IMR-90 (cell line): Measurements from ENCODE around the gene PDIA2.

ENCODE experiments used
- BHLHE40 ChIP-seq: fragments of 150-350 bp; IDR thresholded peaks from 2 replicates; pipeline ENCODE4 v1.6.1; 2016; ENCODE audit warnings: mild to moderate bottlenecking, low read depth, low read length
- CTCF ChIP-seq: conservative IDR thresholded peaks from 2 replicates; pipeline ENCODE4 v1.5.1; 2012; ENCODE audit warnings: mild to moderate bottlenecking, low read depth, low read length, improper control_type of control experiment
- MAFK ChIP-seq: IDR thresholded peaks from 2 replicates; pipeline ENCODE4 v1.6.1; 2012; ENCODE audit warnings: low read depth, low read length, improper control_type of control experiment
- MAZ ChIP-seq: IDR thresholded peaks from 2 replicates; pipeline ENCODE4 v1.6.1; 2012; ENCODE audit warnings: low read depth, mild to moderate bottlenecking, low read length, improper control_type of control experiment, moderate library complexity, borderline replicate concordance
- POLR2A ChIP-seq: IDR thresholded peaks from 2 replicates; pipeline ENCODE4 v1.6.1; 2012; ENCODE audit warnings: mild to moderate bottlenecking, low read depth, low read length
- SMC3 ChIP-seq: fragments of 150-350 bp; IDR thresholded peaks from 2 replicates; pipeline ENCODE4 v1.6.1; 2016; ENCODE audit warnings: low read depth, mild to moderate bottlenecking, antibody characterized with exemption, low read length, moderate library complexity
- USF2 ChIP-seq: fragments of 150-350 bp; IDR thresholded peaks from 2 replicates; pipeline ENCODE4 v1.6.1; 2017; ENCODE audit warnings: mild to moderate bottlenecking, antibody characterized with exemption, low read length, low read depth

GRCh38 chr16:283033-283805 is at the start of gene PDIA2:
- TF ChIP-seq BHLHE40 (no peak), CTCF (no peak), POLR2A (no peak), MAZ (no peak), MAFK (no peak), USF2 (no peak), SMC3 (no peak)
